ENCODE results near the gene PEX12. TPM values are rescaled to one million over a fixed set of nuclear protein-coding genes. Genes with fewer than 3 reads are reported as not detected.
A peak's percentile ranks its signal among the peaks of the same experiment; 100 is the strongest.

The PEX12 gene
- total and polyA plus RNA-seq, 11 donors: 2.6 to 10.8 (median 7.9) TPM

DNA sequence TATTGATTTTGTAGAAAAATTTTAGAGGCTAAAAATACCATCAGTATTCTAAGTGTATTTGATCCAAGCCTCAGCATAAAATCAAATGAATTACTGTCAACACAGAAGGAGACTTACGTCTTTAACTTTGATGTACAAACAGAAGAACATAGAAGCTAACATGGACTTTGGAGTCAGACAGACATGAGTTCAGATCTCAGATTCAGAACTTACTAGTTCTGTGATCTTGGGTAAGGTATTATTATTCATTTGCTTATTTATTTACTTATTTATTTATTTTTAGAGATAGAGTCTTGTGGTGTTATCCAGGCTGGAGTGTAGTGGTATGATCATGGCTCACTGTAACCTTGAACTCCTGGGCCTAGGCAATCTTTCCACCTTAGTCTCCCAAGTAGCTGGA is 36.9 kb downstream of the PEX12 start:
- TF ChIP-seq, protein P1, sequence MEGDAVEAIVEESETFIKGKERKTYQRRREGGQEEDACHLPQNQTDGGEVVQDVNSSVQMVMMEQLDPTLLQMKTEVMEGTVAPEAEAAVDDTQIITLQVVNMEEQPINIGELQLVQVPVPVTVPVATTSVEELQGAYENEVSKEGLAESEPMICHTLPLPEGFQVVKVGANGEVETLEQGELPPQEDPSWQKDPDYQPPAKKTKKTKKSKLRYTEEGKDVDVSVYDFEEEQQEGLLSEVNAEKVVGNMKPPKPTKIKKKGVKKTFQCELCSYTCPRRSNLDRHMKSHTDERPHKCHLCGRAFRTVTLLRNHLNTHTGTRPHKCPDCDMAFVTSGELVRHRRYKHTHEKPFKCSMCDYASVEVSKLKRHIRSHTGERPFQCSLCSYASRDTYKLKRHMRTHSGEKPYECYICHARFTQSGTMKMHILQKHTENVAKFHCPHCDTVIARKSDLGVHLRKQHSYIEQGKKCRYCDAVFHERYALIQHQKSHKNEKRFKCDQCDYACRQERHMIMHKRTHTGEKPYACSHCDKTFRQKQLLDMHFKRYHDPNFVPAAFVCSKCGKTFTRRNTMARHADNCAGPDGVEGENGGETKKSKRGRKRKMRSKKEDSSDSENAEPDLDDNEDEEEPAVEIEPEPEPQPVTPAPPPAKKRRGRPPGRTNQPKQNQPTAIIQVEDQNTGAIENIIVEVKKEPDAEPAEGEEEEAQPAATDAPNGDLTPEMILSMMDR (IDR thresholded peaks at IDR 0.05): no peak
- TF ChIP-seq POLR2A (IDR thresholded peaks at IDR 0.05): no peak
- 62 to 76% (median 64%) methylated on average over 1 of the region's 1 CpG for WGBS, 4 donors
- intact Hi-C loops (cut with DNase I): loop anchor here in 3 of 10 donors (5.0 kb wide), 3 partner anchors 164 to 999 kb away; no protein-coding TSS in a partner anchor
- Histone ChIP-seq H3K36me3 (no peaks in the 10 kb centered on the region), H3K27me3 (no peaks in the 10 kb centered on the region), H3K9me3 (no peaks in the 10 kb centered on the region), H3K4me1 (peaks cover 0 to 54% (median 32%) of the 10 kb centered on the region in 12 donors), H3K27ac (peak overlapping the region; percentile 50 to 93 (median 60)), H3K4me3 (peak overlapping the region in 8 of 12 donors; percentile 32 to 57 (median 46))
- DNase-seq: no peak
- ATAC-seq: no peak

DNA sequence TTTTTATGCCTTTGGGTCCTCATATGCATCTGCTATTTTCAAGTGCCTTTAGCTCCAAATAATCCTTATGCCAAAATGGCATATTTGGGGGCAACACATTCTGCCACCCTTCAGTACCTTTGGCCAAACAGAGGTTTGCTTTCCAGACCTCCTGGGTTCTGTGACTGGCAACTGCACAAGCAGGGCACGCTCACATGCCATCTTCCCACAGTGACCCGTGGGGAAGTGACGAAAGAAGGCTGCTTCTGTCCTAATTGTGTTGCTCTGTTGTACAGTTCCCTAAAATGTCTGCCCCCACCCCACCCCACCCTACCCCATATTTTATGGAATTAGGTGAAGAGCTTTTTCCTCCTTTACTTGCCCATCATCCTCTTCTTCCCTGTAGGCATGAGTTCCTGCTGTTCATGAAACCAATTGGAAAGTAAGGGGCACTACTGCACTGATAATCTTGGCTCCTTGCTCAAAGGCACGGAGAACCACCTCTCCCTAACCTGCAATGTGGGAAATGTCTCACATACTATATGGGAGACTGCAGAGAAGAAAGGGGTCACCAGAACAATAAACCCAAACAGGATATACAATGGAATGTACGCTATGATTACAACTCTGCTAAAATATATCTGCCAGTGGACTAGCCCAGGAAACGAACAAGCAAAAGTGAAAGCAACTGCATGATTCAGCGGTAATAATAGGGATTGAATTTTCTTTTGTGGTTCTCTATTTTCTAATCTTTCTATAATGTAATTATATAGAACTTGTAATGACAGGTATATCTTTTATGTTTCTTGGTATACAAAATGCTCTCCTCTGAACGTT is 37.6 kb downstream of the PEX12 start:
- DNase-seq (peak; percentile 40 to 68 (median 56)), ATAC-seq (peak; percentile 28 to 75 (median 60))
- Histone ChIP-seq H3K27me3 (no peaks in the 10 kb centered on the region), H3K4me1 (peaks cover 0 to 54% (median 32%) of the 10 kb centered on the region in 12 donors), H3K9me3 (no peaks in the 10 kb centered on the region), H3K36me3 (no peaks in the 10 kb centered on the region), H3K27ac (peak overlapping the region; percentile 50 to 93 (median 60)), H3K4me3 (peak overlapping the region in 9 of 12 donors; percentile 32 to 57 (median 42))
- intact Hi-C loops (cut with DNase I): loop anchor here in 3 of 10 donors (5.0 kb wide), 3 partner anchors 163 to 998 kb away; no protein-coding TSS in a partner anchor
- TF ChIP-seq POLR2A (IDR thresholded peaks at IDR 0.05): no peak
- TF ChIP-seq, protein P1 (IDR thresholded peaks at IDR 0.05): no peak
- WGBS, 4 donors: 50 to 64% (median 53%) methylated on average over 8 of the region's 8 CpGs

DNA sequence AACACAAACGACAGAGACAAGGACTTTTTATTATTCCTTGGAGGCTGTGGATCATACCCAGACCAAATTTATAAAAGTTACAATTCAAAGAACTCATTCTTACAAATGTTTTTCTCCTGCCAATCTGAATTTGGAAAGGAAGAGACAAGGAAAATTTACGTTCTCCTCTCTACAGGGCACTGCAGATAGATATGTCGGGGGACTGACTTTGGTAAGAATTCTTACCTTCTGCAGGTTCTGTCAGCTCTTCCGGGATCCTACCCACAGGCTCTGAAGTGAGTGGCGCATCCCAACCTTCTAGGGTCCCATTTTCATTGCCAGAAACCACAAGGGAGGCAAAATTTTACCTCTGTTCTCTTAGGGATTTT is 38.7 kb downstream of the PEX12 start:
- 37 to 48% (median 39%) methylated on average over 5 of the region's 5 CpGs for WGBS, 4 donors
- intact Hi-C loops (cut with DNase I): loop anchor here in 8 of 10 donors (2.0 to 10.0 kb wide), 15 partner anchors 87 to 1117 kb away; partner anchors contain the start of genes SLFN12 (in 4 of the 8), SLFN5 (in 3 of the 8), NLE1 (in 2 of the 8) and UNC45B (in 2 of the 8)
- peak overlapping the region in 6 of 12 donors; percentile 10 to 93 (median 37) for H3K27ac ChIP-seq

More for the DNA sequence above, 38.7 kb downstream of the PEX12 start:
- no peak for DNase-seq
- Histone ChIP-seq H3K27me3 (no peaks in the 10 kb centered on the region), H3K9me3 (no peaks in the 10 kb centered on the region), H3K36me3 (no peaks in the 10 kb centered on the region), H3K4me3 (peak overlapping the region in 5 of 12 donors; percentile 5 to 28 (median 22)), H3K4me1 (peaks cover 0 to 57% (median 32%) of the 10 kb centered on the region in 12 donors)
- ATAC-seq: no peak
- TF ChIP-seq, protein P1 (IDR thresholded peaks at IDR 0.05): peak in 1 of 12 donors; percentile 5
- TF ChIP-seq POLR2A (IDR thresholded peaks at IDR 0.05): no peak
